Measurements from ENCODE around the gene MIX23.

DNA sequence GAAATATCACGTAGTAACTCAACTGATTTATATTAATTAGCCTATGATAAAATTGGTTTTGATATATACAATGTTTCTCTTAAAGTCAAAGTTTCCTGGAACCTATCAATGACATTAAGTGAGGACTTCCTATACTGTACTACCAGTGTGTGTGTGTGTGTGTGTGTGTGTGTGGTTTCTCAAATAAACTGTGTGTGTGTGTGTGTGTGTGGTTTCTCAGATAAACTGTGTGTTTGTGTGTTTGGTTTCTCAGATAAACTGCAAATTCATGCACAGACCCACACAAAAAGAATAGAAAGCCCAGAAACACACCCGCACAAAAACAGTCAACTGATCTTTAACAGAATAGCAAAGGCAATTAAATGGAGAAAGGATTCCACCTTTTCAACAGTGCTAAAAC is 47.3 kb upstream of the MIX23 start:
- TF ChIP-seq, protein P1, sequence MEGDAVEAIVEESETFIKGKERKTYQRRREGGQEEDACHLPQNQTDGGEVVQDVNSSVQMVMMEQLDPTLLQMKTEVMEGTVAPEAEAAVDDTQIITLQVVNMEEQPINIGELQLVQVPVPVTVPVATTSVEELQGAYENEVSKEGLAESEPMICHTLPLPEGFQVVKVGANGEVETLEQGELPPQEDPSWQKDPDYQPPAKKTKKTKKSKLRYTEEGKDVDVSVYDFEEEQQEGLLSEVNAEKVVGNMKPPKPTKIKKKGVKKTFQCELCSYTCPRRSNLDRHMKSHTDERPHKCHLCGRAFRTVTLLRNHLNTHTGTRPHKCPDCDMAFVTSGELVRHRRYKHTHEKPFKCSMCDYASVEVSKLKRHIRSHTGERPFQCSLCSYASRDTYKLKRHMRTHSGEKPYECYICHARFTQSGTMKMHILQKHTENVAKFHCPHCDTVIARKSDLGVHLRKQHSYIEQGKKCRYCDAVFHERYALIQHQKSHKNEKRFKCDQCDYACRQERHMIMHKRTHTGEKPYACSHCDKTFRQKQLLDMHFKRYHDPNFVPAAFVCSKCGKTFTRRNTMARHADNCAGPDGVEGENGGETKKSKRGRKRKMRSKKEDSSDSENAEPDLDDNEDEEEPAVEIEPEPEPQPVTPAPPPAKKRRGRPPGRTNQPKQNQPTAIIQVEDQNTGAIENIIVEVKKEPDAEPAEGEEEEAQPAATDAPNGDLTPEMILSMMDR (IDR thresholded peaks at IDR 0.05): no peak
- TF ChIP-seq POLR2A (IDR thresholded peaks at IDR 0.05): no peak
